ENCODE data around the gene MESP1. TPM values are rescaled to one million over a fixed set of nuclear protein-coding genes. Genes with fewer than 3 reads are reported as not detected.

MESP1 gene
- total and polyA plus RNA-seq, 2 of the 4 experiments (the other 2 are of a cell fraction): under 0.01 to 0.10 TPM

DNA sequence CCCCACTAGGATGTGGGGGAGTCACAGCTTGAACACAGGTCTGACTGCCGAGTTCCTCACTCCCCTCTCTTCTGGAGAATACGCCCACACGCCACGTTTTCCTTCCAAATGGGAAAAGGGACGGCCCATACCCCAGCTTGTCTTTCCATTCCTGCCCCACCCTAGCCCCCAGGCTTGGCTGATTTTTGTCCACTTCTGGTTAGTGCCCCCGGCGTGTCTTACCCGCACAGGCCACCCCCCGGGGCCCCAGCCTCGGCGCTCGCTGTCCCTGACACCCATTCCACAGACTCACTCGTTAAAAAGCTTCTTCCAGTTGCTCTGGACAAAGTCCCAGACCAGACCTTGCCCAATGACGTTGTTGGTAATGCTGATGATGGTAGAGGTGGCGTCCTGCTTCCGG, 39.6 kb upstream of the MESP1 start:
- Histone ChIP-seq H4K8ac (ENCODE audit: low read depth in 2 of 2, low read length in 2 of 2) (no peak overlapping the region), H4K20me1 (ENCODE audit: insufficient read depth, low read length) (no peaks in the 10 kb centered on the region), H3K56ac (ENCODE audit: extremely low read depth, insufficient read depth, low read length) (no peak overlapping the region), H3K4me3 (ENCODE audit: insufficient read depth, low read depth, low read length) (no peak overlapping the region), H3K18ac (ENCODE audit: low read depth, low read length) (no peak overlapping the region), H2BK15ac (ENCODE audit: low read depth, low read length) (no peak overlapping the region), H4K91ac (ENCODE audit: insufficient read depth, low read depth, low read length) (no peak overlapping the region), H3K9me1 (ENCODE audit: insufficient read depth, low read length) (0 out of 2 replicates have a peak, but pooled peaks cover 5% of the 10 kb centered on the region), H2BK5ac (ENCODE audit: low read depth, low read length, poor library complexity, severe bottlenecking) (no peak overlapping the region), H3K14ac (replicated peaks; ENCODE audit: low read depth, low read length) (no peak overlapping the region), H3K36me3 (ENCODE audit: control insufficient read depth, insufficient read depth, low read length) (peaks cover 30% of the 10 kb centered on the region), H3K4me1 (ENCODE audit: control insufficient read depth, insufficient read depth, low read length) (peaks cover 5% of the 10 kb centered on the region), H3K9me3 (ENCODE audit: control insufficient read depth, insufficient read depth, low read length) (peaks cover 3% of the 10 kb centered on the region; the same call in 1 of the 2 replicates), H2AFZ (replicated peaks; ENCODE audit: low read length, poor library complexity) (no peak overlapping the region), H4K5ac (ENCODE audit: low read depth, low read length) (no peak overlapping the region), H3K27me3 (ENCODE audit: control insufficient read depth, insufficient read depth, low read length) (no peaks in the 10 kb centered on the region), H3K4ac (ENCODE audit: low read depth, low read length) (no peak overlapping the region), H3K23ac (ENCODE audit: low read depth, low read length) (no peak overlapping the region), H3K27ac (ENCODE audit: insufficient read depth, low read length) (no peak overlapping the region), H2AK9ac (replicated peaks; ENCODE audit: low read depth, low read length, poor library complexity) (no peak overlapping the region), H3K9ac (ENCODE audit: low read depth, low read length) (no peak overlapping the region), H3K4me2 (ENCODE audit: low read depth, low read length) (no peak overlapping the region), H2AK5ac (ENCODE audit: low read depth, low read length) (no peak overlapping the region), H2BK120ac (ENCODE audit: low read depth, low read length) (no peak overlapping the region), H2BK20ac (ENCODE audit: low read depth, low read length) (no peak overlapping the region), H3K79me1 (ENCODE audit: low read depth in 1 of 2, low read length in 2 of 2) (no peaks in the 10 kb centered on the region)
- no TSS peak for BruUV-seq (replicated peaks)
- TF ChIP-seq, protein P1, sequence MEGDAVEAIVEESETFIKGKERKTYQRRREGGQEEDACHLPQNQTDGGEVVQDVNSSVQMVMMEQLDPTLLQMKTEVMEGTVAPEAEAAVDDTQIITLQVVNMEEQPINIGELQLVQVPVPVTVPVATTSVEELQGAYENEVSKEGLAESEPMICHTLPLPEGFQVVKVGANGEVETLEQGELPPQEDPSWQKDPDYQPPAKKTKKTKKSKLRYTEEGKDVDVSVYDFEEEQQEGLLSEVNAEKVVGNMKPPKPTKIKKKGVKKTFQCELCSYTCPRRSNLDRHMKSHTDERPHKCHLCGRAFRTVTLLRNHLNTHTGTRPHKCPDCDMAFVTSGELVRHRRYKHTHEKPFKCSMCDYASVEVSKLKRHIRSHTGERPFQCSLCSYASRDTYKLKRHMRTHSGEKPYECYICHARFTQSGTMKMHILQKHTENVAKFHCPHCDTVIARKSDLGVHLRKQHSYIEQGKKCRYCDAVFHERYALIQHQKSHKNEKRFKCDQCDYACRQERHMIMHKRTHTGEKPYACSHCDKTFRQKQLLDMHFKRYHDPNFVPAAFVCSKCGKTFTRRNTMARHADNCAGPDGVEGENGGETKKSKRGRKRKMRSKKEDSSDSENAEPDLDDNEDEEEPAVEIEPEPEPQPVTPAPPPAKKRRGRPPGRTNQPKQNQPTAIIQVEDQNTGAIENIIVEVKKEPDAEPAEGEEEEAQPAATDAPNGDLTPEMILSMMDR (conservative IDR thresholded peaks at IDR 0.05; ENCODE audit: low read depth, low read length): no peak
- TF ChIP-seq BHLHE40 (IDR thresholded peaks at IDR 0.05; ENCODE audit: low read depth, low read length): no peak
- no peak for DNase-seq
- dilution Hi-C loops (cut with HindIII; ENCODE audit: low sequenced_read_pairs, unreplicated experiment) (no loop called here), in situ Hi-C loops (cut with MboI; ENCODE audit: low sequenced_read_pairs) (no loop called here), intact Hi-C loops (cut with micrococcal nuclease) (no loop called here)
- ChIA-PET POLR2A (ENCODE audit: unreplicated experiment) (no interaction called here), CTCF (no interaction called here)
- no peak for ATAC-seq (ENCODE audit: low read depth)
- 98% methylated on average over 9 of the region's 16 CpGs; no CpG with 5 or more reads in 1 of the 2 experiments for WGBS, 2 experiments (ENCODE audit: extremely low coverage in 2 of 2, insufficient read length in 1 of 2)
